K562 (cell line): ENCODE measurements around the gene SLC26A6. TPM values are rescaled to one million over a fixed set of nuclear protein-coding genes. Genes with fewer than 3 reads are reported as not detected.

Experiments used
- ARID2 ChIP-seq: fragments of 450-650 bp; IDR thresholded peaks from 2 replicates; pipeline ENCODE4 v1.6.1; 2017; ENCODE audit warnings: antibody characterized with exemption, mild to moderate bottlenecking
- CBFA2T2 ChIP-seq: fragments of 450-650 bp; conservative IDR thresholded peaks from 2 replicates; pipeline ENCODE4 v1.6.1; 2017; ENCODE audit warnings: mild to moderate bottlenecking
- CBX8 ChIP-seq: fragments of 200-600 bp; sonication (generic); IDR thresholded peaks from 2 replicates; pipeline ENCODE4 v1.6.1; 2012; ENCODE audit warnings: borderline replicate concordance, mixed run types, low read depth, mild to moderate bottlenecking, moderate library complexity, mixed read lengths, low read length, control low read depth, inconsistent platforms; ENCODE audit not compliant: poor library complexity, severe bottlenecking; ENCODE audit errors: extremely low read depth
- CEBPG ChIP-seq, 3 experiments: fragments of 200-800 bp in 1 of 3; sonication (Bioruptor generic) in 1 of 3; sonication (generic) in 1 of 3; formaldehyde crosslinking in 1 of 3; IDR thresholded peaks in 2 of 3; conservative IDR thresholded peaks in 1 of 3; 2 replicates each; pipeline versions ENCODE4 v1.6.1 to v1.8.0; 2016 to 2022; ENCODE audit warnings: missing compliant biosample characterization in 2 of 3, missing genetic modification characterization in 2 of 3, mild to moderate bottlenecking in 1 of 3, missing genetic modification reagents in 1 of 3
- CHCHD3 ChIP-seq: fragments of 250-450 bp; sonication (Bioruptor Pico); IDR thresholded peaks from 2 replicates; pipeline ENCODE4 v2.1.2; 2022; ENCODE audit warnings: mild to moderate bottlenecking
- CHD2 ChIP-seq: IDR thresholded peaks from 2 replicates; pipeline ENCODE4 v1.6.1; 2011; ENCODE audit warnings: low read depth, low read length
- CLOCK ChIP-seq: fragments of 250-450 bp; sonication (Bioruptor Pico); IDR thresholded peaks from 2 replicates; pipeline ENCODE4 v1.4.0; 2020; ENCODE audit warnings: mild to moderate bottlenecking, moderate library complexity, borderline replicate concordance
- E2F3 ChIP-seq: fragments of 250-450 bp; sonication (Bioruptor Pico); IDR thresholded peaks from 2 replicates; pipeline ENCODE4 v1.4.0; 2020; ENCODE audit warnings: mild to moderate bottlenecking
- IFI16 ChIP-seq: fragments of 250-450 bp; sonication (Bioruptor Pico); IDR thresholded peaks from 2 replicates; pipeline ENCODE4 v2.1.2; 2022; ENCODE audit warnings: mild to moderate bottlenecking, inconsistent platforms
- KDM5B ChIP-seq: fragments of 200-600 bp; sonication (generic); IDR thresholded peaks from 2 replicates; pipeline ENCODE4 v1.6.1; 2012; ENCODE audit warnings: low read depth, mild to moderate bottlenecking, moderate library complexity, low read length, control low read depth, inconsistent platforms; ENCODE audit not compliant: insufficient replicate concordance
- LCOR ChIP-seq: sonication (generic); formaldehyde crosslinking; IDR thresholded peaks from 2 replicates; pipeline ENCODE4 v1.8.0; 2022; ENCODE audit warnings: mild to moderate bottlenecking, missing genetic modification reagents
- MXI1 ChIP-seq: IDR thresholded peaks from 2 replicates; pipeline ENCODE4 v1.6.1; 2011; ENCODE audit warnings: low read depth, mild to moderate bottlenecking, improper control_type of control experiment, low read length
- RUNX1 ChIP-seq: sonication (generic); IDR thresholded peaks from 2 replicates; pipeline ENCODE4 v1.6.1; 2016; ENCODE audit warnings: antibody characterized with exemption, low read depth
- SMARCC2 ChIP-seq: fragments of 450-650 bp; IDR thresholded peaks from 2 replicates; pipeline ENCODE4 v1.6.1; 2017; ENCODE audit warnings: antibody characterized with exemption, moderate library complexity, mild to moderate bottlenecking, low read depth
- STAG1 ChIP-seq: sonication (generic); formaldehyde crosslinking; IDR thresholded peaks from 2 replicates; pipeline ENCODE4 v1.5.0; 2020; ENCODE audit warnings: missing genetic modification reagents, borderline replicate concordance
- TEAD2 ChIP-seq: fragments of 450-650 bp; IDR thresholded peaks from 2 replicates; pipeline ENCODE4 v1.6.1; 2016; ENCODE audit warnings: missing genetic modification characterization, control low read depth, missing compliant biosample characterization
- ZNF133 ChIP-seq: fragments of 250-450 bp; sonication (Bioruptor Pico); IDR thresholded peaks from 2 replicates; pipeline ENCODE4 v1.4.0; 2020; ENCODE audit warnings: mild to moderate bottlenecking
- ZNF280A ChIP-seq: fragments of 450-650 bp; IDR thresholded peaks from 2 replicates; pipeline ENCODE4 v1.6.1; 2018; ENCODE audit warnings: mild to moderate bottlenecking, low read depth; ENCODE audit not compliant: partially characterized antibody
- ZNF311 ChIP-seq: fragments of 250-450 bp; sonication (Bioruptor Pico); IDR thresholded peaks from 2 replicates; pipeline ENCODE4 v1.4.0; 2020; ENCODE audit warnings: mild to moderate bottlenecking, moderate library complexity
- polyA plus RNA-seq, 8 experiments: library from polyadenylated mRNA; depleted of rRNA in 4 of 8; stranded (reverse) in 5 of 8; unstranded in 3 of 8; fragments of >200 nt; fragmentation: Nextera tagmentation in 2 of 8; fragmentation: Illumina TruSeq in 1 of 8; extraction: Ambion mirVana in 2 of 8; extraction: Trizol in 1 of 8; gene quantifications; 2 replicates each; pipeline versions ENCODE4 v1.2.1 to v1.2.3, GENCODE V29; 2011 to 2014; ENCODE audit warnings: inconsistent platforms in 1 of 8, missing spikeins in 1 of 8
- total RNA-seq, 7 experiments: library from RNA; depleted of rRNA in 6 of 7; stranded (reverse); fragments of >200 nt in 6 of 7; fragmentation: Illumina TruSeq in 2 of 7; extraction: Trizol in 2 of 7; gene quantifications; 2 replicates each; pipeline versions ENCODE4 v1.2.1 to v1.2.3, GENCODE V29; 2011 to 2021; ENCODE audit warnings: low replicate concordance in 1 of 7
- TF ChIP-seq, protein P1 (sequence below): fragments of 250-450 bp; sonication (Bioruptor Pico); IDR thresholded peaks from 2 replicates; pipeline ENCODE4 v1.5.0; 2020; ENCODE audit warnings: mild to moderate bottlenecking, borderline replicate concordance

Gene SLC26A6
- total and polyA plus RNA-seq, 9 of the 15 experiments (the other 6 are each of a cell fraction or from before 2014, with no cell fraction given) = 2.1 to 27.2 (median 14.8) TPM

DNA sequence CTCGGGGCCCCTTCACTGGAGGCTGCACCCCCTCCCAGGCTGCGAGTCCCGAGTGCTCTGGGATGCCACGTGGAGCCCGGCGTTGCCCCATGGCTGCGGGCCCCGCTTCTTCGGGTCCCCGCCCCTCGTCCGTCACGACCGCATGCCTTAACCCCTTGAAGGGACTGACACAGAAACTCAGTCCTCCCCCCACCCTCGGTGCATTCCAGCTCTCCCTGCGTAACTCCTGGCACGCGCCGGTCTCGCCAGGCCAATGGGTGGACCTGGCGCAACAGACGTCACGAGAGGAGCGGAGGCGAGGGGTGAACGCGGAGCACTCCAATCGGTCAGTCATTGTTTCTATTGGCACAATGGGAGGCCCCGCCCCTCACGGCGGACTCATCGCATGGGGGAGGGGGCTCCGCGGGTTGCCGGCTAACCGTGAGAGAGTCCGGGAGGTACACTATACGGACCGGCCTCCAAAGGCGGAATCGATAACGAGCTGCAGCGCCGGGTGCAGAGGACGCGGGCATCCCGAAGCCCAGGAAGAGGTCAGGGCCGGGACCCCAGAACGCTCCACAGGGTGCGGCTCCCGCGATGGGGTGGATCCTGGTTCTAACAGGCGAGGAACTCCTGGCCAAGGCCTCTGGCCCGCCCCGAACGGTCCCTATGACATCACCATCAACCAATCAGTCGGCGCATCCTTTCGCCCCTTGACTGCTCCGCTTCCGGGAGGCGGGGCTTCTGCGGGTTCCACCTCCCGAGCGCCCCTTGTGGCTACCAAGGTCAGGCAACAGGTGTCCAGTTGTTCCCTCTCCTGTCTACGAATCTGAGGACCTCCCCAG, 28.4 kb upstream of the SLC26A6 start (continued):
- TF ChIP-seq CLOCK (CRISPR knock-in tag) (no peak), SMARCC2 (no peak), ARID2 (no peak), CHD2 (peak; percentile 52; the same call in 1 of the 2 replicates), STAG1 (no peak), CEBPG (CRISPR knock-in tag; IDR thresholded peaks at IDR 0.05) (peak; percentile 27; the same call in 1 of the 2 replicates), CEBPG (tag; conservative IDR thresholded peaks at IDR 0.05 in 1 of 2, IDR thresholded peaks at IDR 0.05 in 1 of 2) (no peak), RUNX1 (no peak), CBFA2T2 (no peak), ZNF311 (CRISPR knock-in tag) (no peak), KDM5B (peak; percentile 67), LCOR (CRISPR knock-in tag) (peak; percentile 76), CBX8 (no peak), E2F3 (CRISPR knock-in tag) (no peak), CHCHD3 (CRISPR knock-in tag) (no peak), TEAD2 (tag) (0 out of 2 replicates have a peak, but pooled peaks have one; percentile 60), MXI1 (peak; percentile 39; the same call in 1 of the 2 replicates), ZNF280A (no peak), ZNF133 (CRISPR knock-in tag) (no peak), IFI16 (CRISPR knock-in tag) (no peak)
- TF ChIP-seq, protein P1, sequence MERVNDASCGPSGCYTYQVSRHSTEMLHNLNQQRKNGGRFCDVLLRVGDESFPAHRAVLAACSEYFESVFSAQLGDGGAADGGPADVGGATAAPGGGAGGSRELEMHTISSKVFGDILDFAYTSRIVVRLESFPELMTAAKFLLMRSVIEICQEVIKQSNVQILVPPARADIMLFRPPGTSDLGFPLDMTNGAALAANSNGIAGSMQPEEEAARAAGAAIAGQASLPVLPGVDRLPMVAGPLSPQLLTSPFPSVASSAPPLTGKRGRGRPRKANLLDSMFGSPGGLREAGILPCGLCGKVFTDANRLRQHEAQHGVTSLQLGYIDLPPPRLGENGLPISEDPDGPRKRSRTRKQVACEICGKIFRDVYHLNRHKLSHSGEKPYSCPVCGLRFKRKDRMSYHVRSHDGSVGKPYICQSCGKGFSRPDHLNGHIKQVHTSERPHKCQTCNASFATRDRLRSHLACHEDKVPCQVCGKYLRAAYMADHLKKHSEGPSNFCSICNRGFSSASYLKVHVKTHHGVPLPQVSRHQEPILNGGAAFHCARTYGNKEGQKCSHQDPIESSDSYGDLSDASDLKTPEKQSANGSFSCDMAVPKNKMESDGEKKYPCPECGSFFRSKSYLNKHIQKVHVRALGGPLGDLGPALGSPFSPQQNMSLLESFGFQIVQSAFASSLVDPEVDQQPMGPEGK (CRISPR knock-in tag) = 0 out of 2 replicates have a peak, but pooled peaks have one; percentile 49
